HG03521 (cell line): ENCODE data around the gene ZNF385C.

Source experiments
- ATAC-seq: cut with Tn5 transposase; IDR thresholded peaks from one replicate; pipeline ENCODE4 v1.9.1; 2021; ENCODE audit warnings: mild to moderate bottlenecking, moderate library complexity; ENCODE audit not compliant: unreplicated experiment

The ZNF385C gene

GRCh38 chr17:42079541-42079940 is 18.7 kb downstream of the ZNF385C start:
- no peak for ATAC-seq

GRCh38 chr17:42078396-42079043 is 19.8 kb downstream of the ZNF385C start:
- no peak for ATAC-seq

- no peak for ATAC-seq
Measured at GRCh38 chr17:42077755-42078154, 20.5 kb downstream of the ZNF385C start.

- no peak for ATAC-seq
Measured at GRCh38 chr17:42076797-42077559, 21.3 kb downstream of the ZNF385C start.

GRCh38 chr17:42075789-42076188 is 22.5 kb downstream of the ZNF385C start:
- ATAC-seq: no peak

- ATAC-seq: no peak
Measured at GRCh38 chr17:42072323-42073187, 25.7 kb downstream of the ZNF385C start.

- ATAC-seq: no peak
Measured at GRCh38 chr17:42071810-42072209, 26.5 kb downstream of the ZNF385C start.

- ATAC-seq: no peak
Measured at GRCh38 chr17:42068979-42069378, 29.3 kb downstream of the ZNF385C start.

GRCh38 chr17:42067371-42068091 is 30.7 kb downstream of the ZNF385C start:
- no peak for ATAC-seq

- ATAC-seq: no peak
Measured at GRCh38 chr17:42065201-42065600, 33.1 kb downstream of the ZNF385C start.

GRCh38 chr17:42062681-42063080 is 35.6 kb downstream of the ZNF385C start:
- no peak for ATAC-seq

GRCh38 chr17:42061646-42062487 is 36.4 kb downstream of the ZNF385C start:
- ATAC-seq: no peak

GRCh38 chr17:42060231-42060630 is 38.0 kb downstream of the ZNF385C start:
- ATAC-seq: no peak

GRCh38 chr17:42059815-42060214 is 38.5 kb downstream of the ZNF385C start:
- no peak for ATAC-seq

GRCh38 chr17:42058063-42058462 is 40.2 kb downstream of the ZNF385C start:
- no peak for ATAC-seq

- no peak for ATAC-seq
Measured at GRCh38 chr17:42056635-42057034, 41.6 kb downstream of the ZNF385C start.

GRCh38 chr17:42055496-42055895 is 42.8 kb downstream of the ZNF385C start:
- no peak for ATAC-seq

- no peak for ATAC-seq
Measured at GRCh38 chr17:42055027-42055426, 43.2 kb downstream of the ZNF385C start.

- no peak for ATAC-seq
Measured at GRCh38 chr17:42053731-42054500, 44.4 kb downstream of the ZNF385C start.
